WTC11 (cell line): Measurements from ENCODE around the gene IL1RAPL1.

Experiments
- ATF2 ChIP-seq: sonication (generic); formaldehyde crosslinking; IDR thresholded peaks from 2 replicates; pipeline ENCODE4 v1.8.1; 2022; ENCODE audit warnings: low read depth, missing genetic modification reagents, borderline replicate concordance
- ATF6 ChIP-seq: sonication (generic); formaldehyde crosslinking; IDR thresholded peaks from 2 replicates; pipeline ENCODE4 v1.8.1; 2023; ENCODE audit warnings: mild to moderate bottlenecking, missing genetic modification reagents
- CTCF ChIP-seq: fragments of 200-600 bp; IDR thresholded peaks from 2 replicates; pipeline ENCODE4 v1.8.0; 2022; ENCODE audit warnings: antibody characterized with exemption
- HMGXB4 ChIP-seq: sonication (generic); formaldehyde crosslinking; IDR thresholded peaks from 2 replicates; pipeline ENCODE4 v1.8.1; 2023; ENCODE audit warnings: mild to moderate bottlenecking, moderate library complexity, missing genetic modification reagents
- NFATC4 ChIP-seq: fragments of 250-450 bp; sonication (Bioruptor Pico); IDR thresholded peaks from 2 replicates; pipeline ENCODE4 v1.9.0; 2021; ENCODE audit warnings: mild to moderate bottlenecking
- NFYB ChIP-seq: sonication (generic); formaldehyde crosslinking; conservative IDR thresholded peaks from 2 replicates; pipeline ENCODE4 v1.8.0; 2022; ENCODE audit warnings: low read depth, missing genetic modification reagents
- PRRX2 ChIP-seq: fragments of 250-450 bp; sonication (Bioruptor Pico); IDR thresholded peaks from 2 replicates; pipeline ENCODE4 v1.8.0; 2021; ENCODE audit warnings: mild to moderate bottlenecking
- ZNF232 ChIP-seq: sonication (generic); formaldehyde crosslinking; IDR thresholded peaks from 2 replicates; pipeline ENCODE4 v1.8.0; 2022; ENCODE audit warnings: mild to moderate bottlenecking, missing genetic modification reagents
- ZNF512 ChIP-seq: sonication (generic); formaldehyde crosslinking; IDR thresholded peaks from 2 replicates; pipeline ENCODE4 v1.8.1; 2022; ENCODE audit warnings: missing genetic modification reagents, borderline replicate concordance

- TF ChIP-seq CTCF (no peak), PRRX2 (CRISPR knock-in tag) (no peak), ZNF232 (CRISPR knock-in tag) (no peak), NFYB (no peak), ATF2 (CRISPR knock-in tag) (no peak), ATF6 (no peak), HMGXB4 (CRISPR knock-in tag) (no peak), NFATC4 (CRISPR knock-in tag) (no peak), ZNF512 (CRISPR knock-in tag) (no peak)
Measured at GRCh38 chrX:28888416-28888815, 301.2 kb downstream of the IL1RAPL1 start.
